T-helper 17 cell (primary cell): ENCODE measurements around the gene FHL2. TPM values are rescaled to one million over a fixed set of nuclear protein-coding genes. Genes with fewer than 3 reads are reported as not detected.

Experiments used
- ATAC-seq: fragments of 150-1000 bp; cut with Tn5 transposase; 2 replicates; pipeline ENCODE4 v1.10.0; 2021; ENCODE audit warnings: mild to moderate bottlenecking, moderate library complexity
- DNase-seq, 3 donors: peaks; one replicate each; pipeline versions ENCODE4 v3.0.0 to v3.0.0-alpha.2; 2020 to 2021
- H3K9me3 ChIP-seq: one replicate; pipeline ENCODE4 v1.7.0; 2013; ENCODE audit warnings: low read length, mild to moderate bottlenecking; ENCODE audit not compliant: control insufficient read depth, poor library complexity, severe bottlenecking
- H3K27ac Mint-ChIP-seq: one replicate; pipeline ENCODE4 v1.8.0; 2022; ENCODE audit warnings: mild to moderate bottlenecking, moderate library complexity, mixed read lengths
- H3K27me3 Mint-ChIP-seq: one replicate; pipeline ENCODE4 v1.8.0; 2022; ENCODE audit warnings: mixed read lengths
- H3K36me3 Mint-ChIP-seq: one replicate; pipeline ENCODE4 v1.8.0; 2022; ENCODE audit warnings: low read depth, mixed read lengths
- H3K4me1 Mint-ChIP-seq: one replicate; pipeline ENCODE4 v1.8.0; 2022; ENCODE audit warnings: mild to moderate bottlenecking, mixed read lengths
- H3K4me3 Mint-ChIP-seq: one replicate; pipeline ENCODE4 v1.8.0; 2022; ENCODE audit warnings: mild to moderate bottlenecking, moderate library complexity, mixed read lengths
- total RNA-seq, 4 donors: library from RNA in 2 of 4; stranded (reverse) in 2 of 4; gene quantifications; one replicate each; pipeline ENCODE4 v1.2.3 and lab custom pipeline; 2022 to 2026

Gene FHL2
- total RNA-seq, 2 donors from 2014 or later, result 0.65 to 8.9 TPM

DNA sequence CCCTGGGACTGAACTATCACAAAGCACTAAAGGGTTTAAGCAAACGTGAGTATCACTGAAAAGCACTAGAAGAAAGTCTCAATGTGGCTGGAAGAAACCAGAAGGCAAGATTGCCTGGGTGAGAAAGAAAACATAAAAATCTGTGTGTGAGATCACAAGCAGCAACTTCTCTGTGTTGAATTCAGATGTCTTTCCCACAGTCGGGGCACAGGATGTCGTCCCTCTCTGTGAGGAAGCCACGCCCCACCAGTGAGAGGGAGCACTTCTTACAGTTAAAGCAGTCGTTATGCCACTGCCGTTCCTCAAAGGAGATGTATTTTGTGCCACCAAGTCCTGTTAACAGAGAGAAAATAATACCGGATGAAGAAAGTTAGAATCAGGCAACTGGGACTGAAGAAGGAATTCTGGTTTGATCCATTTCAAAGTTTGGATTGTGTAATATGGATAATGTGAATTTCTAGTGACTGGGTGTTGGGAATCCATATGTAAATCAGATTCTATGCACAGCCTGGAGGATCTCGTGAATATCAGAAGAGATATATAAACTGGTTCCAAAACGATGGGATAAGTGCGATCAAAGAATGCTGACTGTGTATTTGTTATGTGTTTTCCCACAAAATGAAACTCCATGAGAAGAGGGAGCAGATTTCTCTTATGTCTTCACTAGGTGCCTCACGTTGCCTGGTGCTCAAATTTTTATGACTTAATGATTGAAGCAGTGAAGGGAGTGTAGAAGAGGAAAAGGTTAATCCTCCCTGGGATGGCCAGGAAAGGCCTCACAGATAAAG, 37.6 kb downstream of the FHL2 start:
- Mint-ChIP-seq H3K27me3 (no peaks in the 10 kb centered on the region), H3K4me3 (no peak overlapping the region), H3K27ac (peak overlapping the region; percentile 83)

GRCh38 chr2:105358593-105358992, 40.3 kb downstream of the FHL2 start:
- Mint-ChIP-seq H3K27ac (no peak overlapping the region), H3K4me3 (no peak overlapping the region), H3K36me3 (peaks cover 3% of the 10 kb centered on the region), H3K4me1 (peaks cover 13% of the 10 kb centered on the region), H3K27me3 (no peaks in the 10 kb centered on the region)
- no peaks in the 10 kb centered on the region for H3K9me3 ChIP-seq
- DNase-seq (no peak), ATAC-seq (no peak)

More for the DNA sequence above, 37.6 kb downstream of the FHL2 start:
- ATAC-seq, result peak; percentile 63
- no peaks in the 10 kb centered on the region for H3K36me3 Mint-ChIP-seq
- no peaks in the 10 kb centered on the region for H3K9me3 ChIP-seq
- DNase-seq, result no peak
- H3K4me1 Mint-ChIP-seq, result peaks cover 15% of the 10 kb centered on the region

- Mint-ChIP-seq H3K4me3 (no peak overlapping the region), H3K27ac (no peak overlapping the region)
These were observed 41.7 kb downstream of the FHL2 start for GRCh38 chr2:105357122-105357521.

DNA sequence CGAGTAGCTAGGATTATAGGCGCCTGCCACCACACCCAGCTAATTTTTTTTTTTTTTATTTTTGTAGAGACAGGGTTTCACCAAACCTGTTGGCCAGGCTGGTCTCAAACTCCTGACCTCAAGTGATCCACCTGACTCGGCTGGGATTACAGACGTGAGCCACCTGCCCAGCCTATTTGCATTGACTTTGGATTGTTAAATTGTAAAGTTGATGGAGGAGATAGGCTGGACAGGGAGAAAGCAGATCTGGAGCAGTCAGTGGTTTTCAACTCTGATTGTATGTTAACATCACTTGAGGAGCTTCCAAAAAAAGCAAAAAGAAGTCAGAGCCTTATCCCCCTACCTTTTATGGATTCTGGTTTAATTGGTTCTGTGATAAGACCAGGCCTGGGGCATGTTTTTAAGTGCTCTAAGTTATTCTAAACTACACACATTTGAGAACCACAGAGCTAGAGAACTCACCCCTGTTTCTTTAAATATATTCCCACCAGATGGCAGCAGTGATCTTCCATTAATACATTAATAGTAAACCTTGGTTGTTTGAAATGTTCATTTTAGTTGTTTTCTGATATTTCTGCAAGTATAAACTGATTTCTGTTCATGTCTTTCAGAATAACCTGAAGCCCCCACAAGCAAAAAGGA, 54.0 kb downstream of the FHL2 start:
- Mint-ChIP-seq H3K36me3 (peaks cover 12% of the 10 kb centered on the region), H3K27me3 (no peaks in the 10 kb centered on the region), H3K4me3 (no peak overlapping the region), H3K4me1 (peaks cover 8% of the 10 kb centered on the region), H3K27ac (peak overlapping the region; percentile 14)
- no peaks in the 10 kb centered on the region for H3K9me3 ChIP-seq
- ATAC-seq (no peak), DNase-seq (no peak)

More at GRCh38 chr2:105357122-105357521, 41.7 kb downstream of the FHL2 start:
- DNase-seq (no peak), ATAC-seq (no peak)
- H3K27me3 Mint-ChIP-seq, result no peaks in the 10 kb centered on the region
- peaks cover 6% of the 10 kb centered on the region for H3K36me3 Mint-ChIP-seq
- H3K4me1 Mint-ChIP-seq, result peaks cover 14% of the 10 kb centered on the region
- H3K9me3 ChIP-seq, result no peaks in the 10 kb centered on the region

GRCh38 chr2:105339414-105339813, 59.4 kb downstream of the FHL2 start:
- ATAC-seq (no peak), DNase-seq (no peak)
- H3K9me3 ChIP-seq, result no peaks in the 10 kb centered on the region
- Mint-ChIP-seq H3K4me1 (peaks cover 27% of the 10 kb centered on the region), H3K27me3 (no peaks in the 10 kb centered on the region), H3K4me3 (no peak overlapping the region), H3K27ac (peak overlapping the region; percentile 100), H3K36me3 (peaks cover 9% of the 10 kb centered on the region)

DNA sequence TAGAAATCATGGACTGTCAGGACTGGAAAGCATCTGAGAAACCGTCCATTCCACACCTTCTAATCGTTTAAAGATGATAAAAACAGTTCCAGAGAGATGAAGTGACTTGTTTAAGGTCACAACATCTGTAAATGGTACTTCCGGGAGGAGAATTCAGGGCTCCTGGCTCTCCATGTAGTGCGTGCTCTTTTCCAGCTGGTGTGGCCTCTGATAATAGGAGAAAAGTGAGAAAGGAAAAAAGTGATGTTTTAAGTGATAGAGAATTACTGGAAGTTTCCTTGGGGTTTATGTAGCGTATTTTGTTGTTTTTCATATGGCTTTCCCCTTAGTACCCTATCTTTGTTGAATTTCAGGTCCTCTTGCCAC, 60.8 kb downstream of the FHL2 start:
- peaks cover 9% of the 10 kb centered on the region for H3K36me3 Mint-ChIP-seq
- H3K4me1 Mint-ChIP-seq, result peaks cover 27% of the 10 kb centered on the region
- peak overlapping the region; percentile 99 for H3K4me3 Mint-ChIP-seq
- no peaks in the 10 kb centered on the region for H3K27me3 Mint-ChIP-seq
- H3K27ac Mint-ChIP-seq, result peak overlapping the region; percentile 100
- no peaks in the 10 kb centered on the region for H3K9me3 ChIP-seq
- ATAC-seq (no peak), DNase-seq (no peak)

- Mint-ChIP-seq H3K27ac (peak within 1 kb of the TSS; percentile 100), H3K36me3 (peaks cover 7% of the 10 kb centered on the region), H3K4me1 (peaks cover 27% of the 10 kb centered on the region)
These were observed 61.5 kb downstream of the FHL2 start, which contains the start of gene C2orf49 for GRCh38 chr2:105337122-105338019. Gene C2orf49, plus strand, starts transcription at chr2:105337540. Its CDS starts 48 bp downstream, at chr2:105337588.

GRCh38 chr2:105336786-105337121, 62.1 kb downstream of the FHL2 start:
- no peak for ATAC-seq
- no peak for DNase-seq
- Mint-ChIP-seq H3K4me3 (peak overlapping the region; percentile 99), H3K36me3 (peaks cover 7% of the 10 kb centered on the region), H3K27ac (peak overlapping the region; percentile 100), H3K27me3 (no peaks in the 10 kb centered on the region), H3K4me1 (peaks cover 27% of the 10 kb centered on the region)
- H3K9me3 ChIP-seq, result no peaks in the 10 kb centered on the region

More at GRCh38 chr2:105337122-105338019, 61.5 kb downstream of the FHL2 start, which contains the start of gene C2orf49:
- DNase-seq (peak; percentile 78 to 80 (median 79)), ATAC-seq (peak; percentile 92)
- Mint-ChIP-seq H3K27me3 (no peaks in the 10 kb centered on the region), H3K4me3 (peak within 1 kb of the TSS; percentile 99)
- no peaks in the 10 kb centered on the region for H3K9me3 ChIP-seq

DNA sequence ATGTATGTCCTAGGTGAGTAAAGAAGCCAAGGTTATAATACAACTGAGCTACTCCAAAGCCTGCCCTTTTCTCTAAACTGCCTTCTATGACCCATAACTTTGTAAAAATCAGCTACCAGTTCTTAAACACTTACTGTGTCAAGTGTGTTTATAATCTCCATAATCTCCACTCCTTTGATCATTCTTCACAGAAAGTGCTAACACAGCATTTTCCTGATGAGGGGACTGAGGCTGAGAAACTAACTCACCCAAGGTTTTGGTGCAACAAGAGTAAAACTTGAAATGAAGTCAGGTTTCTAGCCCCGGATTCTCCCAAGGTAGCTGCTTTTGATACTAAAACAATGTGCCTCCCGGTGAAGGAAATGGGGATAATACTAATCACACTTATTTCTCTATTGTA, 63.4 kb downstream of the FHL2 start:
- no peak overlapping the region for H3K4me3 Mint-ChIP-seq
- DNase-seq (no peak), ATAC-seq (no peak)
- no peaks in the 10 kb centered on the region for H3K27me3 Mint-ChIP-seq
- peaks cover 7% of the 10 kb centered on the region for H3K36me3 Mint-ChIP-seq
- peaks cover 28% of the 10 kb centered on the region for H3K4me1 Mint-ChIP-seq
- H3K9me3 ChIP-seq, result no peaks in the 10 kb centered on the region
- H3K27ac Mint-ChIP-seq, result peak overlapping the region; percentile 100

DNA sequence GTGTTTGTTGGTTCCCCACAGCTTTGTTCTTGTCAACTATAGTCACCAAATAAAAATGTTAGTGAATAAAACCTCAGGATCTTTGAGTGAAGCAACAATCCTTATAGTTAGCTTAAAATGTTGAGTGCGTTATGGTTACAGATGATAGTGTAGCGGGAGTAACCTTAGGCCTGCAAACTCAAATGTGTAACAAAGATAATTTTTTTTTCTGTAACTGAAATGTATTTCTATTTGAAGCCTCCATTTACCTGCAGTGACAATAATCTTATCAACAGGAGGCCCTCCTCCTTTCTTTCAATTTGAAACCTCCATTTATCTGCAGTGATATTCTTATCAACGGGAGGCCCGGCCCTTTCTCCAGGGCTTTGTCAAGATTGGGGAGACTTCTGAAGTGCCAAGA, 64.6 kb downstream of the FHL2 start:
- Mint-ChIP-seq H3K27ac (no peak overlapping the region), H3K4me1 (peaks cover 27% of the 10 kb centered on the region), H3K27me3 (no peaks in the 10 kb centered on the region), H3K36me3 (peaks cover 2% of the 10 kb centered on the region), H3K4me3 (no peak overlapping the region)
- DNase-seq, result no peak
- H3K9me3 ChIP-seq, result no peaks in the 10 kb centered on the region
- no peak for ATAC-seq

DNA sequence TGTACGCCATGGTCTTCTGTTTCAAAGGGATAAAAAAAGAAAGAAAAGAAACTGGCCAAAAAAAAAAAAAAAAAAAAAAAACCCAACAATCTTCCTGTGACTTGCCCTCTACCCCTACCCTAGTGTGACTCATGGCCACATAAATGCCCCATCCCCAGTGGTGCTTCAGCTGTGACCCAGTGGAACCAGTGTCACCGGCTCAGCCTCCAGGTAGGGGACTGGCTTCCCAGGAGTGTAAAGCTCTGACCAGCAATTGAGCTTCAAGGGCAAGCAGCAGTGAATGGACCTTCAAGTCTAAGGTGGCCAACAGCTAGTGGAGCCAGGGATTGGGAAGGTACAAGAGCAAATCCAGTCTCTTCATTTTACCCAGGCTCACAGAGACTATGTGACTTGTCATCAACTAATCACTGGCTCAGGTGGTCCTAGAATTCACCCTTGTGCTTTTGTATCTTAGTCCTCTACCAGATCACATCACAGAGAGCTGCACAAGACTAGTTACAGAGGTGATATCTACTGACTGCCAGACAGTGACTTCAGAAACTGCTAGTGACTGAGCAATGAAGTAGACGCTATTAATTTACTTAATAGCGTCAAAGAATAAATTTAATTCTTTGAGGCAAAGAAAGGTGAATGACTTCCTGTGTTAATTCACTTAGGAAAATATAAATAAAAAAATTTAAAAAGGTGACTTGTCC, 68.0 kb downstream of the FHL2 start:
- DNase-seq, result no peak
- no peak overlapping the region for H3K4me3 Mint-ChIP-seq

GRCh38 chr2:105329561-105330495, 69.0 kb downstream of the FHL2 start, which contains the start of gene TGFBRAP1:
Gene TGFBRAP1, minus strand, starts transcription at chr2:105329735. Its CDS starts 21,434 bp downstream, at chr2:105308301.
- peak; percentile 91 for ATAC-seq
- no peaks in the 10 kb centered on the region for H3K27me3 Mint-ChIP-seq
- H3K27ac Mint-ChIP-seq, result peak within 1 kb of the TSS; percentile 95
- peaks cover 23% of the 10 kb centered on the region for H3K4me1 Mint-ChIP-seq
- DNase-seq, result peak; percentile 53 to 62 (median 55)
- H3K36me3 Mint-ChIP-seq, result no peaks in the 10 kb centered on the region
- H3K9me3 ChIP-seq, result no peaks in the 10 kb centered on the region
- peak within 1 kb of the TSS; percentile 93 for H3K4me3 Mint-ChIP-seq

More for the DNA sequence above, 68.0 kb downstream of the FHL2 start:
- Mint-ChIP-seq H3K27ac (peak overlapping the region; percentile 95), H3K36me3 (no peaks in the 10 kb centered on the region), H3K27me3 (no peaks in the 10 kb centered on the region), H3K4me1 (peaks cover 23% of the 10 kb centered on the region)
- ATAC-seq, result no peak
- H3K9me3 ChIP-seq, result no peaks in the 10 kb centered on the region
